Measurements from ENCODE around the gene ELOA.
A peak's percentile ranks its signal among the peaks of the same experiment; 100 is the strongest.
"Not testable (repeated sequence)": the region's sequence is repeated elsewhere in the genome, so short reads cannot be mapped to it uniquely, and the experiment has no call there.

The ELOA gene

DNA sequence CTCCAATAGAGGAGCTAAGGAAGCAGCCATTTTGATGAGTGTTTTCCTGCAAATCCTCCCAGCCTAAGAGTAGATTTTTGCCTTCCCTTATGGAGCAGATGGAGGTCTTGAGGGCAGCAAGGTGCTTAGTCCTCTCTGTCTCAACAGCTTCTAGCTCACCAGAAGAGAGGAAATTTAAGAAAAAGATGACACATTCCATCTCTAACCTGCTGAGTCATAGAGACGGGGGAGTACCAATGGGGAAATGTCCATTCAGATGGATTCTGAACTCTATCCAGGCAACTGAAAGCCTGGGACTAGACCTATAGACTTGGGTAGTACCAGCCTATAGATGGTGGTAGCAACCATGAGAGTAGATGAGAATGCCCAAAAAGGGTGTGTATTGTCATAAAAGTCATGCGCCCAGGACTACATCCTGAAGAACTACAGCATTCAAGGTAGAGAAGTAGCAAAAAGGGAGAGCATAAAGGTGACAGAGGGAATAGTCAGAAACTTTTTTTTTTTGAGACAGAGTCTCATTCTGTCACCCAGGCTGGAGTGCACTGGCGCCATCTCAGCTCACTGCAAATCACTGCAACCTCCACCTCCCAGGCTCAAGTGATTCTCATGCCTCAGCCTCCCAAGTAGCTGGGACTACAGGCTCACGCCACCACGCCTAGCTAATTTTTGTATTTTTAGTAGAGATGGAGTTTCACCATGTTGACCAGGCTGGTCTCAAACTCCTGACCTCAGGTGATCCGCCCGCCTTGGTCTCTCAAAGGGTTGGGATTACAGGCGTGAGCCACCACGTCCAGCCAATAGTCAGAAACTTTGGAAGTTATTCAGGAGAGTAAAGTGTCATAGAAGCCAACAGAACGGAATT lies 10.7 kb upstream of the ELOA start:
- no peak for DNase-seq
- Histone ChIP-seq H3K4me3 (ENCODE audit: low read depth, low read length) (no peak overlapping the region), H3K36me3 (no peaks in the 10 kb centered on the region), H3K9me3 (no peaks in the 10 kb centered on the region), H3K4me1 (no peaks in the 10 kb centered on the region), H3K27me3 (no peaks in the 10 kb centered on the region)
- TF ChIP-seq, protein P1, sequence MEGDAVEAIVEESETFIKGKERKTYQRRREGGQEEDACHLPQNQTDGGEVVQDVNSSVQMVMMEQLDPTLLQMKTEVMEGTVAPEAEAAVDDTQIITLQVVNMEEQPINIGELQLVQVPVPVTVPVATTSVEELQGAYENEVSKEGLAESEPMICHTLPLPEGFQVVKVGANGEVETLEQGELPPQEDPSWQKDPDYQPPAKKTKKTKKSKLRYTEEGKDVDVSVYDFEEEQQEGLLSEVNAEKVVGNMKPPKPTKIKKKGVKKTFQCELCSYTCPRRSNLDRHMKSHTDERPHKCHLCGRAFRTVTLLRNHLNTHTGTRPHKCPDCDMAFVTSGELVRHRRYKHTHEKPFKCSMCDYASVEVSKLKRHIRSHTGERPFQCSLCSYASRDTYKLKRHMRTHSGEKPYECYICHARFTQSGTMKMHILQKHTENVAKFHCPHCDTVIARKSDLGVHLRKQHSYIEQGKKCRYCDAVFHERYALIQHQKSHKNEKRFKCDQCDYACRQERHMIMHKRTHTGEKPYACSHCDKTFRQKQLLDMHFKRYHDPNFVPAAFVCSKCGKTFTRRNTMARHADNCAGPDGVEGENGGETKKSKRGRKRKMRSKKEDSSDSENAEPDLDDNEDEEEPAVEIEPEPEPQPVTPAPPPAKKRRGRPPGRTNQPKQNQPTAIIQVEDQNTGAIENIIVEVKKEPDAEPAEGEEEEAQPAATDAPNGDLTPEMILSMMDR (IDR thresholded peaks at IDR 0.05; ENCODE audit: low read depth, low read length), result no peak

DNA sequence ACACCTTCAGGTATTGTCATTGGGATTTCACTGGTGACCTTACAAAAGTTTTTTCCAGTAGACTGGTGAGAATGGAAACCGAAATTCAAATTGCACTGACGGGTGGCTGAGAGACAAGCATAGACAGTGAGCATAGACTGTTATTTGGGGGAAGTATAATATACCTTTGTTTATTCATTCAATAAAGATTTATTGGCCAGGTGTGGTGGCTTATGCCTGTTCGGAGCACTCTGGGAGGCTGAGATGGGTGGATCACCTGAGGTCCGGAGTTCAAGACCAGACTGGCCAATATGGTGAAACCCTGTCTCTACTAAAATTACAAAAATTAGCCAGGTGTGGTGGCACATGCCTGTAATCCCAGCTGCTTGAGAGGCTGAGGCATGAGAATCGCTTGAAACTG lies 10.0 kb upstream of the ELOA start:
- H3K36me3 ChIP-seq; H3K27me3 ChIP-seq; H3K4me1 ChIP-seq; H3K4me3 ChIP-seq (ENCODE audit: low read depth, low read length); H3K9me3 ChIP-seq; DNase-seq: not testable (repeated sequence)

DNA sequence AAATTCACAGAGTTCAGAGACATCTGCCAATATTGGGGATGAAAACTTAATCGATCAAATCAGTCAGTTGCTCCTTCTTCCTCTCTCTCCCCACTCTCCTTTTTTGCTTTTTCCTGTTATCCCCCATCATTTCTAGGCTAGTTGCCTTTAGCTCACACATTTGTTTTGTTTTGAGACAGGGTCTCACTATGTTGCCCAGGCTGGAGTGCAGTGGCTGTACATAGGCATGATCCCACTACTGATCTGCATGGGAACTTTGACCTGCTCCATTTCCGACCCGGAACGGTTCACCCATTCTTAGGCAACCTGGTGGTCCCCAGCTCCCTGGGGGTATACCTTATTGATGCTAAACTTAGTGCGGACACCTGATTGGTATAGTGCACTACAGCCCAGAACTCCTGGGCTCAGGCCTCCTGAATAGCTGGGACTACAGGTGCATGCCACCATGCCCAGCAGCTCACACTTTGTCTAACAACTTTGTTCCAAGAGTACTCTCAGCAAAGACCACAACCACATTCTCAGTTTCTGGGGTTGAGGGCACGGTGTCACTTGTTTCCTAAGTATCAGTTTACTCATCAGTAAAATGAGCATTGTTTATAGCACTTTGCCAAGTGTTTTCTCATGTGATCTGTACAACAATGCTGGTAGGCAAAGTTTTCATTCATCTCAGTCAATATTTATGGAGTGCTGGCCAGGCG lies 6.7 kb upstream of the ELOA start:
- no peaks in the 10 kb centered on the region for H3K9me3 ChIP-seq
- H3K36me3 ChIP-seq, result no peaks in the 10 kb centered on the region
- no peak overlapping the region for H3K4me3 ChIP-seq (ENCODE audit: low read depth, low read length)
- no peak for DNase-seq
- TF ChIP-seq, protein P1 (IDR thresholded peaks at IDR 0.05; ENCODE audit: low read depth, low read length), result no peak
- H3K27me3 ChIP-seq, result no peaks in the 10 kb centered on the region
- H3K4me1 ChIP-seq, result no peaks in the 10 kb centered on the region

DNA sequence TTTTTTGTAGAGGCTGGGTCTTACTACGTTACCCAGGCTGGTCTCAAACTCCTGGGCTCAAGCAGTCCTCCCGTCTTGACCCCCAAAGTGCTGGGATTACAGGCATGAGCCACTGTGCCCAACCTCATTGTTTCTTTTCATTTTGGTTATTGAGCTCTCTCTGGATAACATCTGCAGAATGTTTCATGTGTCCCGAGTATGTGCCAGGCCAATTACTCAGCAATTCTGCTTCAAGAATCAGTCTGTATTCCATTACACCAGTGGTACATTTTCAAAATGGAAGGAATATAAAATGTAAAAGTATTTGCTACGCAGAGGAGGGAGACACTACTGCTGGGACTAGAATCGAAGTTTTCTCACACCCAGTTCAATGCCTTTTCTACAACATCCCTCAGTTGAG lies 1.7 kb upstream of the ELOA start:
- H3K9me3 ChIP-seq, result no peaks in the 10 kb centered on the region
- TF ChIP-seq, protein P1 (IDR thresholded peaks at IDR 0.05; ENCODE audit: low read depth, low read length), result no peak
- no peak for DNase-seq
- no peaks in the 10 kb centered on the region for H3K27me3 ChIP-seq
- no peaks in the 10 kb centered on the region for H3K36me3 ChIP-seq
- no peak overlapping the region for H3K4me3 ChIP-seq (ENCODE audit: low read depth, low read length)
- no peaks in the 10 kb centered on the region for H3K4me1 ChIP-seq

DNA sequence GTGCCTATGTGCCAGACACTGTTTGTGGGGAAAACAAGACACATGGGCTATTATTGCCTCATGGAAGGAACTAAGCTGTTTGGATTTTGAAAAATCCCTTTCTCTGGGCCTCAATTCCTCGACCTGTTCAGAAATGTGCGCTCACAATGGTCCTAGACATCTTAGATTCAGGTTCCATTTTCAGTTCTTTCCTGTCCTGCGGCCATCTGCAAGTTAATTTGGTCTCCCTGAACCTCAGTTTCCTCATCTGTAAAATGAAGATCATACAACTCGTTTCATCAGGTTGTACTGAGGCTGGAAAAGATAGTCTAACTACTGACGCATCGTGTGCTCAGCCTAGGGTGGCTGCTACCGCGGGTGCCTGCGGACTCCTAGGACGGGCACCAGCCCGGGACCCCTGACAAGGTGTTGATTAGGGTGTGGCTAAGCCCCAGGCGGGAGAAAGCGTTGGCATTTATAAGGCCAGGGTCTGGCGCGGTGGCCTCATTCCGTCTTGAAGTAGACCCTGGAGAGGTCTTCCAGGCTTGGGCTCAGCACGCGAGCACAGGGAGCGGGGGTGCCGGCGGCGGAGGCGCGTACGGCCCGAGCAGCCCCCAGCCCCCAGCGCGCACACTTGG lies 493 bp upstream of the ELOA start:
- no peaks in the 10 kb centered on the region for H3K9me3 ChIP-seq
- no peaks in the 10 kb centered on the region for H3K4me1 ChIP-seq
- H3K27me3 ChIP-seq, result no peaks in the 10 kb centered on the region
- TF ChIP-seq, protein P1 (IDR thresholded peaks at IDR 0.05; ENCODE audit: low read depth, low read length), result no peak
- H3K4me3 ChIP-seq (ENCODE audit: low read depth, low read length), result peak overlapping the region; percentile 67
- peaks cover 4% of the 10 kb centered on the region; the same call in 1 of the 2 replicates for H3K36me3 ChIP-seq
- no peak for DNase-seq

DNA sequence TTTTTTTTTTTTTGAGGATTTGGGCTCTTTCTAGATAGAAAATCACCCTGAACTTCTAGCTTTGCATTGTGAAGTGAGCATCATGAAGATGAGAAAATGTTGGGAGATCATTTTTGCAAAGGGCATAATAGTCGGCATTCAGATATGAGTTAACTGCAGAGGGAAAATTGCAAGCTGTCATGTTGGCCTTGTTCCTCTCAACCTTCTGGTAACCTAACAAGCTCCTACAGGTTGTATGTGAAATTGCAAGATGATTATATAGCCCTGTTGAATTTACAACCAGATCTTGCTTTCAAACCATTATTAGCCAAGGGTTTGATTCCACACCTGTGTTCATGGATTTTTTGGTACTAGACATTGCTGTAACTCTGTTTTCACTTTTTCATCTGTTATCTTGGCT lies 2.2 kb downstream of the ELOA start:
- DNase-seq, result no peak
- no peaks in the 10 kb centered on the region for H3K9me3 ChIP-seq
- no peaks in the 10 kb centered on the region for H3K27me3 ChIP-seq
- TF ChIP-seq, protein P1 (IDR thresholded peaks at IDR 0.05; ENCODE audit: low read depth, low read length), result peak; percentile 39
- peaks cover 14% of the 10 kb centered on the region for H3K36me3 ChIP-seq
- no peaks in the 10 kb centered on the region for H3K4me1 ChIP-seq
- peak overlapping the region; percentile 67; the same call in 1 of the 2 replicates for H3K4me3 ChIP-seq (ENCODE audit: low read depth, low read length)
